ENCODE results near the gene TMEM198.
A peak's percentile ranks its signal among the peaks of the same experiment; 100 is the strongest.

Gene TMEM198
- total RNA-seq = 0 to 6.9 (median 1.6) reads per million in 9 experiments

GRCh38 chr2:219543596-219544358 lies at the start of gene TMEM198, which contains the start of gene CHPF:
Gene TMEM198 (plus strand): TSS chr2:219544028. CDS start chr2:219544728, 700 bp downstream.
Gene CHPF (minus strand): TSS chr2:219543809. CDS start chr2:219543538, 271 bp downstream.
- Mint-ChIP-seq H3K36me3 (ENCODE audit: insufficient read depth) (peaks cover 7% of the 10 kb centered on the region), H3K27me3 (peaks cover 6 to 18% of the 10 kb centered on the region in 2 donors), H3K27ac (peak within 1 kb of the TSS; percentile 71 to 80), H3K4me1 (ENCODE audit: low read depth in 2 of 2) (peaks cover 13 to 22% of the 10 kb centered on the region in 2 donors), H3K4me3 (peak within 1 kb of the TSS; percentile 82 to 83), H3K9me3 (no peaks in the 10 kb centered on the region)
- ATAC-seq (replicated peaks) = peak; percentile 72
- DNase-seq = peak; percentile 86 to 87 (median 87)

GRCh38 chr2:219494952-219495530 lies 48.8 kb upstream of the TMEM198 start:
- H3K27ac Mint-ChIP-seq = no peak overlapping the region
- H3K9me3 Mint-ChIP-seq = no peaks in the 10 kb centered on the region
- DNase-seq (no peak), ATAC-seq (replicated peaks) (no peak)
- no peak overlapping the region for H3K4me3 Mint-ChIP-seq
- H3K27me3 Mint-ChIP-seq = peaks cover 53 to 88% of the 10 kb centered on the region in 2 donors
- H3K36me3 Mint-ChIP-seq (ENCODE audit: insufficient read depth) = peaks cover 3% of the 10 kb centered on the region
- H3K4me1 Mint-ChIP-seq (ENCODE audit: low read depth in 2 of 2) = peaks cover 27 to 36% of the 10 kb centered on the region in 2 donors

- ATAC-seq (replicated peaks) (no peak), DNase-seq (peak; percentile 26 to 45 (median 41))
- peaks cover 47 to 82% of the 10 kb centered on the region in 2 donors for H3K27me3 Mint-ChIP-seq
- H3K27ac Mint-ChIP-seq = no peak overlapping the region
- peaks cover 31 to 40% of the 10 kb centered on the region in 2 donors for H3K4me1 Mint-ChIP-seq (ENCODE audit: low read depth in 2 of 2)
- H3K4me3 Mint-ChIP-seq = no peak overlapping the region
- H3K9me3 Mint-ChIP-seq = no peaks in the 10 kb centered on the region
- peaks cover 3% of the 10 kb centered on the region for H3K36me3 Mint-ChIP-seq (ENCODE audit: insufficient read depth)
These were observed 48.2 kb upstream of the TMEM198 start for GRCh38 chr2:219495531-219496122.

- H3K27me3 Mint-ChIP-seq = peaks cover 44 to 75% of the 10 kb centered on the region in 2 donors
- peaks cover 3% of the 10 kb centered on the region for H3K36me3 Mint-ChIP-seq (ENCODE audit: insufficient read depth)
- H3K4me1 Mint-ChIP-seq (ENCODE audit: low read depth in 2 of 2) = peaks cover 32 to 40% of the 10 kb centered on the region in 2 donors
- H3K4me3 Mint-ChIP-seq = peak overlapping the region; percentile 94 to 97
- ATAC-seq (replicated peaks) = no peak
- no peak overlapping the region for H3K27ac Mint-ChIP-seq
- H3K9me3 Mint-ChIP-seq = no peaks in the 10 kb centered on the region
- DNase-seq = no peak
These were observed 47.5 kb upstream of the TMEM198 start for GRCh38 chr2:219496247-219496824.

GRCh38 chr2:219496825-219497494 lies 46.9 kb upstream of the TMEM198 start:
- H3K9me3 Mint-ChIP-seq = no peaks in the 10 kb centered on the region
- peak overlapping the region in 1 of 2 donors; percentile 8 for H3K27ac Mint-ChIP-seq
- H3K36me3 Mint-ChIP-seq (ENCODE audit: insufficient read depth) = peaks cover 3% of the 10 kb centered on the region
- DNase-seq (no peak), ATAC-seq (replicated peaks) (no peak)
- H3K4me1 Mint-ChIP-seq (ENCODE audit: low read depth in 2 of 2) = peaks cover 33 to 42% of the 10 kb centered on the region in 2 donors
- H3K4me3 Mint-ChIP-seq = peak overlapping the region; percentile 94 to 97
- H3K27me3 Mint-ChIP-seq = peaks cover 42 to 69% of the 10 kb centered on the region in 2 donors

- Mint-ChIP-seq H3K9me3 (no peaks in the 10 kb centered on the region), H3K4me3 (peak overlapping the region; percentile 94 to 97), H3K27me3 (peaks cover 34 to 62% of the 10 kb centered on the region in 2 donors), H3K36me3 (ENCODE audit: insufficient read depth) (peaks cover 3% of the 10 kb centered on the region), H3K27ac (peak overlapping the region; percentile 8 to 55), H3K4me1 (ENCODE audit: low read depth in 2 of 2) (peaks cover 33 to 42% of the 10 kb centered on the region in 2 donors)
- DNase-seq (peak in 1 of 3 experiments; percentile 18), ATAC-seq (replicated peaks) (peak; percentile 7)
These were observed 46.1 kb upstream of the TMEM198 start for GRCh38 chr2:219497495-219498279.

GRCh38 chr2:219498280-219499057 lies 45.4 kb upstream of the TMEM198 start, which contains the start of gene GMPPA:
Gene GMPPA (plus strand): TSS chr2:219498891. CDS start chr2:219499976, 1,085 bp downstream.
- H3K27me3 Mint-ChIP-seq = peaks cover 27 to 54% of the 10 kb centered on the region in 2 donors
- no peaks in the 10 kb centered on the region for H3K9me3 Mint-ChIP-seq
- peak; percentile 94 for ATAC-seq (replicated peaks)
- peak within 1 kb of the TSS; percentile 94 to 97 for H3K4me3 Mint-ChIP-seq
- peaks cover 5% of the 10 kb centered on the region for H3K36me3 Mint-ChIP-seq (ENCODE audit: insufficient read depth)
- H3K4me1 Mint-ChIP-seq (ENCODE audit: low read depth in 2 of 2) = peaks cover 33 to 42% of the 10 kb centered on the region in 2 donors
- peak within 1 kb of the TSS; percentile 55 to 87 for H3K27ac Mint-ChIP-seq
- DNase-seq = peak; percentile 87 to 92 (median 88)

- Mint-ChIP-seq H3K9me3 (no peaks in the 10 kb centered on the region), H3K27ac (peak overlapping the region; percentile 55 to 87), H3K36me3 (ENCODE audit: insufficient read depth) (peaks cover 6% of the 10 kb centered on the region), H3K27me3 (peaks cover 21 to 49% of the 10 kb centered on the region in 2 donors), H3K4me1 (ENCODE audit: low read depth in 2 of 2) (peaks cover 33 to 42% of the 10 kb centered on the region in 2 donors), H3K4me3 (peak overlapping the region; percentile 94 to 97)
- DNase-seq (no peak), ATAC-seq (replicated peaks) (no peak)
These were observed 44.8 kb upstream of the TMEM198 start for GRCh38 chr2:219499058-219499307.

GRCh38 chr2:219499555-219499954 lies 44.3 kb upstream of the TMEM198 start:
- peaks cover 18 to 43% of the 10 kb centered on the region in 2 donors for H3K27me3 Mint-ChIP-seq
- H3K27ac Mint-ChIP-seq = peak overlapping the region; percentile 55 to 87
- H3K9me3 Mint-ChIP-seq = no peaks in the 10 kb centered on the region
- peak overlapping the region; percentile 94 to 97 for H3K4me3 Mint-ChIP-seq
- H3K4me1 Mint-ChIP-seq (ENCODE audit: low read depth in 2 of 2) = peaks cover 33 to 42% of the 10 kb centered on the region in 2 donors
- peaks cover 10% of the 10 kb centered on the region for H3K36me3 Mint-ChIP-seq (ENCODE audit: insufficient read depth)
- ATAC-seq (replicated peaks) (no peak), DNase-seq (no peak)

GRCh38 chr2:219500135-219500534 lies 43.7 kb upstream of the TMEM198 start:
- peak overlapping the region; percentile 94 to 97 for H3K4me3 Mint-ChIP-seq
- peaks cover 33 to 38% of the 10 kb centered on the region in 2 donors for H3K4me1 Mint-ChIP-seq (ENCODE audit: low read depth in 2 of 2)
- no peak for DNase-seq
- no peaks in the 10 kb centered on the region for H3K9me3 Mint-ChIP-seq
- H3K27ac Mint-ChIP-seq = no peak overlapping the region
- ATAC-seq (replicated peaks) = no peak
- peaks cover 13 to 37% of the 10 kb centered on the region in 2 donors for H3K27me3 Mint-ChIP-seq
- H3K36me3 Mint-ChIP-seq (ENCODE audit: insufficient read depth) = peaks cover 10% of the 10 kb centered on the region

- Mint-ChIP-seq H3K27me3 (peaks cover 0 to 20% of the 10 kb centered on the region in 2 donors), H3K27ac (no peak overlapping the region), H3K4me3 (no peak overlapping the region), H3K9me3 (no peaks in the 10 kb centered on the region), H3K36me3 (ENCODE audit: insufficient read depth) (peaks cover 21% of the 10 kb centered on the region), H3K4me1 (ENCODE audit: low read depth in 2 of 2) (peaks cover 29 to 33% of the 10 kb centered on the region in 2 donors)
- DNase-seq (no peak), ATAC-seq (replicated peaks) (no peak)
These were observed 42.0 kb upstream of the TMEM198 start for GRCh38 chr2:219501849-219502248.

Measured in effector memory CD8-positive, alpha-beta T cell (primary cell).